DOHH2 (cell line): ENCODE results near the gene MRPL10.

ENCODE experiments used
- H3F3A ChIP-seq: fragments of 200-600 bp; sonication (generic), shearing (Covaris generic); 2 replicates; pipeline ENCODE4 v1.6.0; 2016; ENCODE audit warnings: antibody characterized with exemption, mild to moderate bottlenecking; ENCODE audit not compliant: control insufficient read depth, insufficient read depth
- H3K27ac ChIP-seq: fragments of 200-600 bp; sonication (generic); 2 replicates; pipeline ENCODE4 v1.5.1; 2014; ENCODE audit warnings: low read depth, mild to moderate bottlenecking, low read length, moderate library complexity
- H3K27me3 ChIP-seq: fragments of 200-600 bp; sonication (generic); 2 replicates; pipeline ENCODE4 v1.6.1; 2014; ENCODE audit warnings: mild to moderate bottlenecking, low read length, mixed read lengths; ENCODE audit not compliant: control insufficient read depth
- H3K36me3 ChIP-seq: fragments of 200-600 bp; sonication (generic); 2 replicates; pipeline ENCODE4 v1.6.1; 2014; ENCODE audit warnings: mild to moderate bottlenecking, low read length, moderate library complexity, mixed read lengths; ENCODE audit not compliant: control insufficient read depth
- H3K4me1 ChIP-seq: fragments of 200-600 bp; sonication (generic); 2 replicates; pipeline ENCODE4 v1.6.1; 2014; ENCODE audit warnings: mild to moderate bottlenecking, low read length, mixed read lengths; ENCODE audit not compliant: control insufficient read depth
- H3K4me2 ChIP-seq: fragments of 200-600 bp; sonication (generic); 2 replicates; pipeline ENCODE4 v1.6.0; 2014; ENCODE audit warnings: mild to moderate bottlenecking, low read length, moderate library complexity
- H3K4me3 ChIP-seq: fragments of 200-600 bp; sonication (generic); 2 replicates; pipeline ENCODE4 v1.5.1; 2014; ENCODE audit warnings: mild to moderate bottlenecking, low read length, mixed read lengths
- H3K79me2 ChIP-seq: fragments of 200-600 bp; sonication (generic); 2 replicates; pipeline ENCODE4 v1.6.1; 2014; ENCODE audit warnings: mild to moderate bottlenecking, low read length, mixed read lengths; ENCODE audit not compliant: control insufficient read depth
- H3K9me2 ChIP-seq: fragments of 200-600 bp; sonication (generic); replicated peaks from 2 replicates; pipeline ENCODE4 v1.6.1; 2014; ENCODE audit warnings: mild to moderate bottlenecking, low read length, mixed read lengths; ENCODE audit not compliant: control insufficient read depth
- H3K9me3 ChIP-seq: fragments of 200-600 bp; sonication (generic); 2 replicates; pipeline ENCODE4 v1.6.1; 2014; ENCODE audit warnings: antibody characterized with exemption, low read length, mixed read lengths; ENCODE audit not compliant: control insufficient read depth, insufficient read depth
- H4K20me1 ChIP-seq: fragments of 200-600 bp; sonication (generic); 2 replicates; pipeline ENCODE4 v1.6.0; 2014; ENCODE audit warnings: low read depth, mild to moderate bottlenecking, antibody characterized with exemption, low read length, moderate library complexity; ENCODE audit not compliant: control insufficient read depth, insufficient read depth
- CTCF ChIP-seq: fragments of 200-600 bp; sonication (generic); IDR thresholded peaks from one replicate; pipeline ENCODE4 v1.5.1; 2014; ENCODE audit warnings: antibody characterized with exemption, mild to moderate bottlenecking, low read depth, low read length; ENCODE audit not compliant: poor library complexity, severe bottlenecking
- EZH2phosphoT487 ChIP-seq: fragments of 200-600 bp; sonication (generic); IDR thresholded peaks from 2 replicates; pipeline ENCODE4 v1.6.1; 2017; ENCODE audit warnings: borderline replicate concordance, mild to moderate bottlenecking, antibody characterized with exemption, low read length, moderate library complexity, mixed read lengths

Gene MRPL10

GRCh38 chr17:47831003-47831933, at the start of gene MRPL10, which contains the start of gene LRRC46:
Gene MRPL10, minus strand, starts transcription at chr17:47831541. Its CDS starts 30 bp downstream, at chr17:47831511.
Gene LRRC46, plus strand, starts transcription at chr17:47831670. Its CDS starts 320 bp downstream, at chr17:47831990.
- peaks cover 30% of the 10 kb centered on the region for H3K79me2 ChIP-seq
- no peaks in the 10 kb centered on the region for H4K20me1 ChIP-seq
- peaks cover 22% of the 10 kb centered on the region for H3K4me1 ChIP-seq
- no peaks in the 10 kb centered on the region for H3K9me3 ChIP-seq
- peak within 1 kb of the TSS; percentile 94 for H3K4me3 ChIP-seq
- peak within 1 kb of the TSS; percentile 63 for H3K4me2 ChIP-seq
- H3K27ac ChIP-seq, result peak within 1 kb of the TSS; percentile 48
- no peaks in the 10 kb centered on the region for H3F3A ChIP-seq
- H3K9me2 ChIP-seq, result no peaks in the 10 kb centered on the region
- no peak for TF ChIP-seq EZH2phosphoT487
- peak; percentile 67 for TF ChIP-seq CTCF
- peaks cover 22% of the 10 kb centered on the region for H3K36me3 ChIP-seq
- no peaks in the 10 kb centered on the region for H3K27me3 ChIP-seq

- H3K9me3 ChIP-seq, result no peaks in the 10 kb centered on the region
- no peaks in the 10 kb centered on the region for H3K36me3 ChIP-seq
- H3K27ac ChIP-seq, result no peak overlapping the region
- H3K4me3 ChIP-seq, result no peak overlapping the region
- no peaks in the 10 kb centered on the region for H3K9me2 ChIP-seq
- no peaks in the 10 kb centered on the region for H3K79me2 ChIP-seq
- H3K4me2 ChIP-seq, result no peak overlapping the region
- peaks cover 36% of the 10 kb centered on the region for H3K27me3 ChIP-seq
- TF ChIP-seq EZH2phosphoT487, result no peak
- no peak for TF ChIP-seq CTCF
- 0 out of 2 replicates have a peak, but pooled peaks cover 3% of the 10 kb centered on the region for H3K4me1 ChIP-seq
- no peaks in the 10 kb centered on the region for H3F3A ChIP-seq
- H4K20me1 ChIP-seq, result no peaks in the 10 kb centered on the region
Measured at GRCh38 chr17:47879776-47880454, 48.6 kb upstream of the MRPL10 start.

DNA sequence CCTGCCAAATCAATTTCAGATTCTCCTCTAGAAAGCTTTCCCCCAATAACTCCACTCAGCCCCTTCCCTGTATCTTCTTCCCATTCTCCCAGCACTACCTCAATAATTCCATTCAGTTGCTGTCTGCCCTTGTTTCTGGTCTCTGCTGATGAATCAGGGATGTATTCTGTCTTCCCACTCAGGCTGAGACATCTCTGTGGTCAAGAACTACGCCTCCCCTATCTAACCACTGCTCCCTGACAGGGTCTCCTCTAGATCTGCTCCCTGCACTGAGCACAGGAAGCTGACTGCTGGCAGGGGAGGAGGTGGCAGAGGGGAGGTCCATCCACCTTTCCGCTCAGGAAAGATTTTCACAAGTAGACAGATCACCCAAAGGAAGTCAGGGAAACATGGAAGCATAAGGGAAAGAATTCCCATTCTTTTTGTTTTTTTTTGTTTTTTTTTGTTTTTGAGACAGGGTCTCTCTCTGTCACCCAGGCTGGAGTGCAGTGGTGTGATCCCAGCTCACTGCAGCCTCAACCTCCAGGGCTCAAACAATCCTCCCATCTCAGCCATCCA, 47.8 kb upstream of the MRPL10 start:
- H4K20me1 ChIP-seq, result no peaks in the 10 kb centered on the region
- H3K9me3 ChIP-seq, result no peaks in the 10 kb centered on the region
- TF ChIP-seq EZH2phosphoT487 (no peak), CTCF (no peak)
- H3K9me2 ChIP-seq, result no peaks in the 10 kb centered on the region
- no peaks in the 10 kb centered on the region for H3F3A ChIP-seq
- no peak overlapping the region for H3K4me3 ChIP-seq
- no peaks in the 10 kb centered on the region for H3K36me3 ChIP-seq
- no peak overlapping the region for H3K4me2 ChIP-seq
- peaks cover 36% of the 10 kb centered on the region for H3K27me3 ChIP-seq
- peaks cover 7% of the 10 kb centered on the region for H3K4me1 ChIP-seq
- no peak overlapping the region for H3K27ac ChIP-seq
- H3K79me2 ChIP-seq, result no peaks in the 10 kb centered on the region
